SK-N-SH treated with all-trans-retinoic acid at 6 μM for 48 hours (cell line): Measurements from ENCODE around the gene GRB7.
"Not testable (repeated sequence)": the region's sequence is repeated elsewhere in the genome, so short reads cannot be mapped to it uniquely, and the experiment has no call there.

Source experiments
- ATAC-seq: fragments of 200-7000 bp; cut with Tn5 transposase; 3 replicates; pipeline ENCODE4 v1.9.1; 2020; ENCODE audit warnings: mild to moderate bottlenecking, moderate library complexity
- BACH2 ChIP-seq: fragments of 250-450 bp; sonication (Bioruptor Pico); IDR thresholded peaks from 2 replicates; pipeline ENCODE4 v1.9.0; 2021; ENCODE audit warnings: mild to moderate bottlenecking, borderline replicate concordance
- CREB5 ChIP-seq: fragments of 250-450 bp; sonication (Bioruptor Pico); IDR thresholded peaks from 2 replicates; pipeline ENCODE4 v1.5.1; 2020; ENCODE audit warnings: low read depth, mild to moderate bottlenecking, moderate library complexity
- CSDC2 ChIP-seq: fragments of 250-450 bp; sonication (Bioruptor Pico); IDR thresholded peaks from 2 replicates; pipeline ENCODE4 v1.5.0; 2020; ENCODE audit warnings: mild to moderate bottlenecking, moderate library complexity
- ESRRG ChIP-seq: fragments of 250-450 bp; sonication (Bioruptor Pico); IDR thresholded peaks from 2 replicates; pipeline ENCODE4 v1.6.1; 2021; ENCODE audit warnings: mild to moderate bottlenecking
- GLIS3 ChIP-seq: fragments of 250-450 bp; sonication (Bioruptor Pico); IDR thresholded peaks from 2 replicates; pipeline ENCODE4 v1.5.0; 2020; ENCODE audit warnings: mild to moderate bottlenecking, moderate library complexity
- ISL1 ChIP-seq: fragments of 250-450 bp; sonication (Bioruptor Pico); IDR thresholded peaks from 2 replicates; pipeline ENCODE4 v2.1.2; 2022; ENCODE audit warnings: mild to moderate bottlenecking, moderate library complexity
- OSR1 ChIP-seq: fragments of 250-450 bp; sonication (Bioruptor Pico); IDR thresholded peaks from 2 replicates; pipeline ENCODE4 v1.8.0; 2022; ENCODE audit warnings: moderate library complexity, mild to moderate bottlenecking, inconsistent platforms
- POU6F1 ChIP-seq: fragments of 250-450 bp; sonication (Bioruptor Pico); IDR thresholded peaks from 2 replicates; pipeline ENCODE4 v1.8.0; 2021; ENCODE audit warnings: low read depth, mild to moderate bottlenecking, moderate library complexity, borderline replicate concordance
- PPARA ChIP-seq: fragments of 250-450 bp; sonication (Bioruptor Pico); IDR thresholded peaks from 2 replicates; pipeline ENCODE4 v1.5.0; 2020; ENCODE audit warnings: mild to moderate bottlenecking, borderline replicate concordance
- RARB ChIP-seq: fragments of 250-450 bp; sonication (Bioruptor Pico); IDR thresholded peaks from 2 replicates; pipeline ENCODE4 v1.8.0; 2021; ENCODE audit warnings: mild to moderate bottlenecking, moderate library complexity
- TCF4 ChIP-seq: fragments of 250-450 bp; sonication (Bioruptor Pico); IDR thresholded peaks from 2 replicates; pipeline ENCODE4 v1.8.0; 2021; ENCODE audit warnings: mild to moderate bottlenecking, moderate library complexity, borderline replicate concordance
- TOX ChIP-seq: fragments of 250-450 bp; sonication (Bioruptor Pico); IDR thresholded peaks from 2 replicates; pipeline ENCODE4 v1.8.0; 2021; ENCODE audit warnings: mild to moderate bottlenecking, moderate library complexity, borderline replicate concordance
- TSHZ2 ChIP-seq: fragments of 250-450 bp; sonication (Bioruptor Pico); IDR thresholded peaks from 2 replicates; pipeline ENCODE4 v1.5.0; 2020; ENCODE audit warnings: mild to moderate bottlenecking, moderate library complexity
- ZC3H10 ChIP-seq: fragments of 250-450 bp; sonication (Bioruptor Pico); IDR thresholded peaks from 2 replicates; pipeline ENCODE4 v1.5.1; 2021; ENCODE audit warnings: mild to moderate bottlenecking, moderate library complexity
- ZFP3 ChIP-seq: fragments of 250-450 bp; sonication (Bioruptor Pico); IDR thresholded peaks from 2 replicates; pipeline ENCODE4 v1.5.0; 2020; ENCODE audit warnings: mild to moderate bottlenecking, moderate library complexity
- ZFP30 ChIP-seq: fragments of 450-650 bp; formaldehyde crosslinking; IDR thresholded peaks from 2 replicates; pipeline ENCODE4 v1.5.0; 2022; ENCODE audit warnings: mild to moderate bottlenecking, moderate library complexity
- ZNF8 ChIP-seq: fragments of 450-650 bp; formaldehyde crosslinking; IDR thresholded peaks from 2 replicates; pipeline ENCODE4 v1.5.0; 2020; ENCODE audit warnings: mild to moderate bottlenecking, moderate library complexity
- TF ChIP-seq, protein P1 (sequence below): fragments of 250-450 bp; sonication (Bioruptor Pico); IDR thresholded peaks from 2 replicates; pipeline ENCODE4 v1.8.0; 2020; ENCODE audit warnings: mild to moderate bottlenecking, moderate library complexity, borderline replicate concordance
- TF ChIP-seq, protein P2 (sequence below): fragments of 250-450 bp; sonication (Bioruptor Pico); IDR thresholded peaks from 2 replicates; pipeline ENCODE4 v1.5.1; 2021; ENCODE audit warnings: mild to moderate bottlenecking, moderate library complexity

The GRB7 gene

GRCh38 chr17:39709998-39710964, 27.5 kb upstream of the GRB7 start:
- no peak for TF ChIP-seq ZFP30
- no peak for TF ChIP-seq ZC3H10 (CRISPR knock-in tag)
- no peak for TF ChIP-seq TSHZ2
- no peak for TF ChIP-seq TCF4 (CRISPR knock-in tag)
- TF ChIP-seq CREB5 (CRISPR knock-in tag), result no peak
- TF ChIP-seq TOX, result no peak
- no peak for TF ChIP-seq CSDC2 (CRISPR knock-in tag)
- TF ChIP-seq, protein P1, sequence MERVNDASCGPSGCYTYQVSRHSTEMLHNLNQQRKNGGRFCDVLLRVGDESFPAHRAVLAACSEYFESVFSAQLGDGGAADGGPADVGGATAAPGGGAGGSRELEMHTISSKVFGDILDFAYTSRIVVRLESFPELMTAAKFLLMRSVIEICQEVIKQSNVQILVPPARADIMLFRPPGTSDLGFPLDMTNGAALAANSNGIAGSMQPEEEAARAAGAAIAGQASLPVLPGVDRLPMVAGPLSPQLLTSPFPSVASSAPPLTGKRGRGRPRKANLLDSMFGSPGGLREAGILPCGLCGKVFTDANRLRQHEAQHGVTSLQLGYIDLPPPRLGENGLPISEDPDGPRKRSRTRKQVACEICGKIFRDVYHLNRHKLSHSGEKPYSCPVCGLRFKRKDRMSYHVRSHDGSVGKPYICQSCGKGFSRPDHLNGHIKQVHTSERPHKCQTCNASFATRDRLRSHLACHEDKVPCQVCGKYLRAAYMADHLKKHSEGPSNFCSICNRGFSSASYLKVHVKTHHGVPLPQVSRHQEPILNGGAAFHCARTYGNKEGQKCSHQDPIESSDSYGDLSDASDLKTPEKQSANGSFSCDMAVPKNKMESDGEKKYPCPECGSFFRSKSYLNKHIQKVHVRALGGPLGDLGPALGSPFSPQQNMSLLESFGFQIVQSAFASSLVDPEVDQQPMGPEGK (CRISPR knock-in tag), result no peak
- TF ChIP-seq GLIS3 (CRISPR knock-in tag), result no peak
- TF ChIP-seq POU6F1 (CRISPR knock-in tag), result no peak
- no peak for TF ChIP-seq ZNF8
- no peak for TF ChIP-seq ZFP3 (CRISPR knock-in tag)
- TF ChIP-seq ISL1 (CRISPR knock-in tag), result no peak
- TF ChIP-seq BACH2, result no peak
- TF ChIP-seq RARB (CRISPR knock-in tag), result no peak
- TF ChIP-seq ESRRG (CRISPR knock-in tag), result no peak
- no peak for TF ChIP-seq PPARA
- no peak for TF ChIP-seq OSR1
- ATAC-seq, result no peak

GRCh38 chr17:39711071-39711470, 26.7 kb upstream of the GRB7 start:
- not testable (repeated sequence) for ATAC-seq

GRCh38 chr17:39711851-39712250, 25.9 kb upstream of the GRB7 start:
- TF ChIP-seq BACH2, result no peak
- no peak for TF ChIP-seq OSR1
- TF ChIP-seq, protein P2, sequence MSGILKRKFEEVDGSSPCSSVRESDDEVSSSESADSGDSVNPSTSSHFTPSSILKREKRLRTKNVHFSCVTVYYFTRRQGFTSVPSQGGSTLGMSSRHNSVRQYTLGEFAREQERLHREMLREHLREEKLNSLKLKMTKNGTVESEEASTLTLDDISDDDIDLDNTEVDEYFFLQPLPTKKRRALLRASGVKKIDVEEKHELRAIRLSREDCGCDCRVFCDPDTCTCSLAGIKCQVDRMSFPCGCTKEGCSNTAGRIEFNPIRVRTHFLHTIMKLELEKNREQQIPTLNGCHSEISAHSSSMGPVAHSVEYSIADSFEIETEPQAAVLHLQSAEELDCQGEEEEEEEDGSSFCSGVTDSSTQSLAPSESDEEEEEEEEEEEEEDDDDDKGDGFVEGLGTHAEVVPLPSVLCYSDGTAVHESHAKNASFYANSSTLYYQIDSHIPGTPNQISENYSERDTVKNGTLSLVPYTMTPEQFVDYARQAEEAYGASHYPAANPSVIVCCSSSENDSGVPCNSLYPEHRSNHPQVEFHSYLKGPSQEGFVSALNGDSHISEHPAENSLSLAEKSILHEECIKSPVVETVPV (CRISPR knock-in tag), result no peak
- TF ChIP-seq, protein P1 (CRISPR knock-in tag), result no peak
- TF ChIP-seq GLIS3 (CRISPR knock-in tag), result no peak
- no peak for TF ChIP-seq RARB (CRISPR knock-in tag)
- no peak for TF ChIP-seq ZC3H10 (CRISPR knock-in tag)
- ATAC-seq, result no peak
